SU-DHL-6 (cell line): ENCODE results near the gene LRP1.

Source experiments
- CTCF ChIP-seq: fragments of 200-600 bp; sonication (generic); IDR thresholded peaks from one replicate; pipeline ENCODE4 v1.5.1; 2017; ENCODE audit warnings: antibody characterized with exemption, mild to moderate bottlenecking, low read length, moderate library complexity; ENCODE audit not compliant: insufficient read depth, poor library complexity, severe bottlenecking
- EZH2phosphoT487 ChIP-seq: fragments of 200-600 bp; sonication (generic), shearing (Covaris generic); conservative IDR thresholded peaks from 2 replicates; pipeline ENCODE4 v1.6.1; 2018; ENCODE audit warnings: mild to moderate bottlenecking, antibody characterized with exemption, low read length, moderate library complexity, mixed read lengths

GRCh38 chr12:57182918-57183575, 54.8 kb downstream of the LRP1 start:
- TF ChIP-seq CTCF (peak; percentile 82), EZH2phosphoT487 (no peak)
